IMR-90 (cell line): ENCODE data around the gene TMX1. TPM values are rescaled to one million over a fixed set of nuclear protein-coding genes. Genes with fewer than 3 reads are reported as not detected.

Source experiments
- ATAC-seq: fragments of 200-7000 bp; cut with Tn5 transposase; 2 replicates; pipeline ENCODE4 v1.9.1; 2020; ENCODE audit warnings: low read depth, mild to moderate bottlenecking, moderate library complexity
- BruUV-seq: library from RNA; stranded (reverse); fragments of 400-500 nt; replicated peaks from 2 replicates; lab custom pipeline; 2021; lab: Mats Ljungman, UMichigan
- CTCF ChIA-PET: fragments of 300-600 bp; formaldehyde crosslinking; extraction: SDS; loops from one replicate; lab custom pipeline; 2021; ENCODE audit warnings: antibody characterized with exemption; lab: Yijun Ruan, JAX
- POLR2A ChIA-PET: fragments of 300-600 bp; sonication (Branson Sonifier 250); formaldehyde crosslinking; loops from one replicate; lab custom pipeline; 2022; ENCODE audit warnings: antibody characterized with exemption; ENCODE audit not compliant: unreplicated experiment; lab: Charles Lee
- DNase-seq: peaks from one replicate; pipeline ENCODE4 v3.0.0; 2013
- H2AFZ ChIP-seq: replicated peaks from 2 replicates; pipeline ENCODE3; 2013; ENCODE audit warnings: low read length, mild to moderate bottlenecking; ENCODE audit not compliant: poor library complexity
- H2AK5ac ChIP-seq: 2 replicates; pipeline ENCODE4 v1.6.1; 2013; ENCODE audit warnings: low read depth, low read length, inconsistent platforms
- H2AK9ac ChIP-seq: replicated peaks from 2 replicates; pipeline ENCODE3; 2013; ENCODE audit warnings: mild to moderate bottlenecking, low read depth, low read length, moderate library complexity; ENCODE audit not compliant: poor library complexity
- H2BK120ac ChIP-seq: 2 replicates; pipeline ENCODE4 v1.6.1; 2013; ENCODE audit warnings: low read depth, low read length, inconsistent platforms
- H2BK15ac ChIP-seq: 3 replicates; pipeline ENCODE4 v1.6.1; 2013; ENCODE audit warnings: low read depth, low read length, inconsistent platforms
- H2BK20ac ChIP-seq: 2 replicates; pipeline ENCODE4 v1.6.1; 2013; ENCODE audit warnings: low read depth, mild to moderate bottlenecking, inconsistent platforms, low read length, moderate library complexity
- H2BK5ac ChIP-seq: 2 replicates; pipeline ENCODE4 v1.6.1; 2013; ENCODE audit warnings: mild to moderate bottlenecking, low read depth, low read length, inconsistent platforms; ENCODE audit not compliant: poor library complexity, severe bottlenecking
- H3K14ac ChIP-seq: replicated peaks from 2 replicates; pipeline ENCODE4 v1.6.1; 2013; ENCODE audit warnings: low read depth, low read length, inconsistent platforms
- H3K18ac ChIP-seq: 2 replicates; pipeline ENCODE4 v1.6.1; 2013; ENCODE audit warnings: low read depth, low read length, control low read depth
- H3K23ac ChIP-seq: 2 replicates; pipeline ENCODE4 v1.6.1; 2013; ENCODE audit warnings: low read depth, low read length, inconsistent platforms
- H3K27ac ChIP-seq: 2 replicates; pipeline ENCODE4 v1.5.1; 2013; ENCODE audit warnings: mild to moderate bottlenecking, control low read depth, low read length; ENCODE audit not compliant: insufficient read depth
- H3K27me3 ChIP-seq: 2 replicates; pipeline ENCODE4 v1.6.1; 2013; ENCODE audit warnings: low read length; ENCODE audit not compliant: control insufficient read depth, insufficient read depth
- H3K36me3 ChIP-seq: 2 replicates; pipeline ENCODE4 v1.6.1; 2013; ENCODE audit warnings: low read length, mixed read lengths; ENCODE audit not compliant: control insufficient read depth, insufficient read depth
- H3K4ac ChIP-seq: 2 replicates; pipeline ENCODE4 v1.6.1; 2013; ENCODE audit warnings: low read depth, low read length, inconsistent platforms
- H3K4me1 ChIP-seq: 2 replicates; pipeline ENCODE4 v1.6.1; 2013; ENCODE audit warnings: low read length, mixed read lengths; ENCODE audit not compliant: control insufficient read depth, insufficient read depth
- H3K4me2 ChIP-seq: 2 replicates; pipeline ENCODE4 v1.6.1; 2013; ENCODE audit warnings: low read depth, mild to moderate bottlenecking, control low read depth, low read length, moderate library complexity
- H3K4me3 ChIP-seq: 2 replicates; pipeline ENCODE4 v1.5.1; 2013; ENCODE audit warnings: low read depth, mild to moderate bottlenecking, control low read depth, low read length, moderate library complexity; ENCODE audit not compliant: insufficient read depth
- H3K56ac ChIP-seq: 2 replicates; pipeline ENCODE4 v1.6.1; 2013; ENCODE audit warnings: low read length, inconsistent platforms; ENCODE audit not compliant: insufficient read depth; ENCODE audit errors: extremely low read depth
- H3K79me1 ChIP-seq, 2 experiments: 2 replicates each; pipeline ENCODE4 v1.6.1; 2013; ENCODE audit warnings: low read length in 2 of 2, inconsistent platforms in 1 of 2, low read depth in 1 of 2
- H3K9ac ChIP-seq: 2 replicates; pipeline ENCODE4 v1.6.1; 2013; ENCODE audit warnings: low read depth, low read length, control low read depth
- H3K9me1 ChIP-seq: 2 replicates; pipeline ENCODE4 v1.6.1; 2013; ENCODE audit warnings: low read length, inconsistent platforms; ENCODE audit not compliant: insufficient read depth
- H3K9me3 ChIP-seq: 2 replicates; pipeline ENCODE4 v1.6.1; 2013; ENCODE audit warnings: low read length; ENCODE audit not compliant: control insufficient read depth, insufficient read depth
- H4K20me1 ChIP-seq: 2 replicates; pipeline ENCODE4 v1.6.1; 2013; ENCODE audit warnings: low read length, inconsistent platforms; ENCODE audit not compliant: insufficient read depth
- H4K5ac ChIP-seq: 2 replicates; pipeline ENCODE4 v1.6.1; 2013; ENCODE audit warnings: mild to moderate bottlenecking, low read depth, low read length, control low read depth
- H4K8ac ChIP-seq, 2 experiments: 2 replicates each; pipeline ENCODE4 v1.6.1; 2013; ENCODE audit warnings: low read depth in 2 of 2, low read length in 2 of 2, control low read depth in 1 of 2, inconsistent platforms in 1 of 2
- H4K91ac ChIP-seq: 2 replicates; pipeline ENCODE4 v1.6.1; 2013; ENCODE audit warnings: low read depth, low read length, inconsistent platforms; ENCODE audit not compliant: insufficient read depth
- CEBPB ChIP-seq: IDR thresholded peaks from 2 replicates; pipeline ENCODE4 v1.6.1; 2012; ENCODE audit warnings: low read depth, low read length, improper control_type of control experiment
- MAFK ChIP-seq: IDR thresholded peaks from 2 replicates; pipeline ENCODE4 v1.6.1; 2012; ENCODE audit warnings: low read depth, low read length, improper control_type of control experiment
- WGBS, 2 experiments: methylation state at CpG; one replicate each; pipeline versions ENCODE4 v1.1.5 to v1.1.7; 2013; ENCODE audit warnings: missing lambda C conversion rate in 2 of 2; ENCODE audit not compliant: insufficient read length in 1 of 2; ENCODE audit errors: extremely low coverage in 2 of 2; 5-methylcytosine and 5-hydroxymethylcytosine counted together
- dilution Hi-C: fragments of 300-500 bp; cut with HindIII; formaldehyde crosslinking; loops from one replicate; pipeline ENCODE4 v1.14.3; 2018; ENCODE audit warnings: low sequenced_read_pairs; ENCODE audit not compliant: unreplicated experiment
- in situ Hi-C: fragments of 300-500 bp; cut with MboI; formaldehyde crosslinking; loops from 3 replicates; pipeline ENCODE4 v1.14.3; 2019; ENCODE audit warnings: low sequenced_read_pairs, inconsistent platforms, mixed read lengths
- intact Hi-C: fragments of 100-400 bp; cut with micrococcal nuclease; formaldehyde crosslinking; loops from 2 replicates; pipeline ENCODE4 v1.10.0; 2022
- polyA plus RNA-seq, 3 experiments: library from polyadenylated mRNA; depleted of rRNA; stranded (reverse); fragments of >200 nt; gene quantifications; 2 replicates each; pipeline ENCODE4 v1.2.3, GENCODE V29; 2012; ENCODE audit warnings: low replicate concordance in 1 of 3
- total RNA-seq: library from RNA; depleted of rRNA; stranded (reverse); fragments of >200 nt; gene quantifications from 2 replicates; pipeline ENCODE4 v1.2.3, GENCODE V29; 2012

Gene TMX1
- total and polyA plus RNA-seq, 2 of the 4 experiments (the other 2 are of a cell fraction) = 15.3 to 24.7 TPM

- Histone ChIP-seq H3K36me3 (no peaks in the 10 kb centered on the region), H3K18ac (peak overlapping the region; percentile 76), H2BK5ac (peak overlapping the region; percentile 80), H4K5ac (peak overlapping the region; percentile 79), H3K4me3 (no peak overlapping the region), H4K20me1 (no peaks in the 10 kb centered on the region), H2AFZ (peak overlapping the region; percentile 76), H4K8ac (peak overlapping the region; percentile 7 to 90; a peak in 3 of 4 replicates), H3K27ac (peak overlapping the region; percentile 59), H2AK9ac (peak overlapping the region; percentile 11), H3K14ac (peak overlapping the region; percentile 79), H3K4ac (peak overlapping the region; percentile 80), H3K23ac (peak overlapping the region; percentile 54; the same call in 1 of the 2 replicates), H3K56ac (0 out of 2 replicates have a peak overlapping the region, but pooled peaks have one; percentile 2), H2AK5ac (peak overlapping the region; percentile 76), H3K9ac (peak overlapping the region; percentile 45; the same call in 1 of the 2 replicates), H3K9me1 (peaks cover 9% of the 10 kb centered on the region), H3K4me1 (peaks cover 12% of the 10 kb centered on the region), H2BK120ac (peak overlapping the region; percentile 85), H4K91ac (peak overlapping the region; percentile 63), H2BK20ac (peak overlapping the region; percentile 37), H2BK15ac (peak overlapping the region; percentile 90; the same call in 2 of the 3 replicates), H3K79me1 (0 out of 4 replicates have a peak, but pooled peaks cover 0 to 3% of the 10 kb centered on the region in 2 experiments), H3K27me3 (no peaks in the 10 kb centered on the region), H3K9me3 (no peaks in the 10 kb centered on the region), H3K4me2 (peak overlapping the region; percentile 38; the same call in 1 of the 2 replicates)
- peak; percentile 75 for DNase-seq
- in situ Hi-C loops = loop anchor here (5.0 kb wide), 1 partner anchor 364 kb away; no protein-coding TSS in a partner anchor
- POLR2A ChIA-PET = no interaction called here
- dilution Hi-C loops = no loop called here
- ATAC-seq = peak; percentile 88
- BruUV-seq = no TSS peak
- WGBS, 2 experiments = 46% methylated on average over 3 of the region's 7 CpGs; no CpG with 5 or more reads in 1 of the 2 experiments
- TF ChIP-seq CEBPB = peak; percentile 40; the same call in 1 of the 2 replicates
- TF ChIP-seq MAFK = no peak
- intact Hi-C loops = no loop called here
- CTCF ChIA-PET = interaction anchor here (1.8 kb wide), 1 partner anchor 10 kb away, joined by 12 read pairs; no protein-coding TSS in a partner anchor
These were observed 53.3 kb downstream of the TMX1 start for GRCh38 chr14:51293149-51293911.
